K562 (cell line): ENCODE measurements around the gene MAZ. TPM values are rescaled to one million over a fixed set of nuclear protein-coding genes. Genes with fewer than 3 reads are reported as not detected.

Experiments used
- ATAC-seq: fragments of 200-7000 bp; cut with Tn5 transposase; 3 replicates; pipeline ENCODE4 v1.9.1; 2020; ENCODE audit warnings: moderate library complexity
- BruUV-seq: library from RNA; stranded (reverse); fragments of 400-500 nt; replicated peaks from 2 replicates; lab custom pipeline; 2021; lab: Mats Ljungman, UMichigan
- CTCF ChIA-PET: fragments of 300-600 bp; formaldehyde crosslinking; extraction: SDS; loops from one replicate; lab custom pipeline; 2021; ENCODE audit warnings: low intra/inter-chr PET ratio; lab: Yijun Ruan, JAX
- POLR2A ChIA-PET: fragments of 300-600, 350-650 bp; sonication (Branson Sonifier 250); formaldehyde crosslinking; extraction: SDS; loops from one replicate; lab custom pipeline; 2021; ENCODE audit warnings: antibody characterized with exemption, inconsistent platforms; lab: Yijun Ruan, JAX
- DNase-seq, 4 experiments: peaks; one replicate each; pipeline versions ENCODE4 v3.0.0 to v3.0.0-alpha.2; 2011 to 2018; ENCODE audit warnings: low spot score in 3 of 4, mixed read lengths in 3 of 4; ENCODE audit errors: extremely low read depth in 1 of 4
- FAIRE-seq: peaks from 2 replicates; lab custom pipeline; 2011; peaks lifted over from hg19 to GRCh38; lab: Jason Lieb, UNC
- H2AFZ ChIP-seq: 2 replicates; pipeline ENCODE4 v1.6.0; 2011; ENCODE audit warnings: low read depth, low read length, control low read depth, inconsistent platforms
- H3K27ac ChIP-seq: fragments of 200-600 bp; 3 replicates; pipeline ENCODE4 v1.8.0; 2011; ENCODE audit warnings: low read depth, mild to moderate bottlenecking, control low read depth, inconsistent platforms, low read length, moderate library complexity, mixed read lengths; ENCODE audit errors: extremely low read depth
- H3K27me3 ChIP-seq, 2 experiments: fragments of 300-600 bp in 1 of 2; 2 replicates in 1 of 2; 3 replicates in 1 of 2; pipeline versions ENCODE4 v1.6.0 to v1.8.0; 2011; ENCODE audit warnings: inconsistent platforms in 2 of 2, low read length in 2 of 2, mild to moderate bottlenecking in 1 of 2, mixed read lengths in 1 of 2, moderate library complexity in 1 of 2; ENCODE audit not compliant: control insufficient read depth in 2 of 2, insufficient read depth in 2 of 2
- H3K36me3 ChIP-seq: fragments of 300-600 bp; 3 replicates; pipeline ENCODE4 v1.8.0; 2011; ENCODE audit warnings: mild to moderate bottlenecking, low read length, inconsistent platforms; ENCODE audit not compliant: control insufficient read depth, insufficient read depth
- H3K4me1 ChIP-seq, 2 experiments: fragments of 200-600 bp in 1 of 2; replicated peaks in 1 of 2; 2 replicates in 1 of 2; 3 replicates in 1 of 2; pipeline versions ENCODE4 v1.5.1 to v1.8.0; 2011; ENCODE audit warnings: inconsistent platforms in 2 of 2, low read length in 2 of 2, mild to moderate bottlenecking in 1 of 2, mixed read lengths in 1 of 2, moderate library complexity in 1 of 2; ENCODE audit not compliant: control insufficient read depth in 2 of 2, insufficient read depth in 2 of 2
- H3K4me2 ChIP-seq: 2 replicates; pipeline ENCODE4 v1.6.1; 2011; ENCODE audit warnings: low read length, control low read depth, inconsistent platforms, mixed read lengths; ENCODE audit not compliant: insufficient read depth
- H3K4me3 ChIP-seq: fragments of 200-600 bp; sonication (generic), shearing (Covaris generic); 2 replicates; pipeline ENCODE4 v1.5.1; 2016; ENCODE audit warnings: control low read depth, inconsistent platforms
- H3K79me2 ChIP-seq: fragments of 200-600 bp; 3 replicates; pipeline ENCODE4 v1.8.0; 2011; ENCODE audit warnings: low read length, inconsistent platforms; ENCODE audit not compliant: control insufficient read depth, insufficient read depth
- H3K9ac ChIP-seq, 2 experiments: 2 replicates each; pipeline versions ENCODE4 v1.6.0 to v1.6.1; 2011; ENCODE audit warnings: low read depth in 2 of 2, low read length in 2 of 2, control low read depth in 1 of 2, inconsistent platforms in 1 of 2, mild to moderate bottlenecking in 1 of 2, mixed read lengths in 1 of 2; ENCODE audit not compliant: insufficient read depth in 1 of 2
- H3K9me1 ChIP-seq: one replicate; pipeline ENCODE4 v1.6.0; 2011; ENCODE audit warnings: inconsistent platforms, mild to moderate bottlenecking, low read length, moderate library complexity; ENCODE audit not compliant: control insufficient read depth, insufficient read depth
- H3K9me3 ChIP-seq: replicated peaks from 2 replicates; pipeline ENCODE4 v1.5.1; 2011; ENCODE audit warnings: low read depth, low read length, inconsistent platforms; ENCODE audit not compliant: control insufficient read depth, insufficient read depth
- H4K20me1 ChIP-seq: replicated peaks from 2 replicates; pipeline ENCODE4 v1.6.1; 2011; ENCODE audit warnings: low read length, inconsistent platforms, mixed read lengths; ENCODE audit not compliant: control insufficient read depth, insufficient read depth
- ARID1B ChIP-seq: fragments of 450-650 bp; IDR thresholded peaks from 2 replicates; pipeline ENCODE4 v1.6.1; 2016; ENCODE audit warnings: antibody characterized with exemption, mild to moderate bottlenecking, inconsistent platforms
- CBFA2T3 ChIP-seq: fragments of 450-650 bp; IDR thresholded peaks from 2 replicates; pipeline ENCODE4 v1.6.1; 2017
- FOSL1 ChIP-seq: fragments of 200-800 bp; sonication (Bioruptor generic); conservative IDR thresholded peaks from 2 replicates; pipeline ENCODE4 v1.6.1; 2016; ENCODE audit warnings: missing genetic modification characterization, missing compliant biosample characterization
- FOXK1 ChIP-seq: sonication (generic); formaldehyde crosslinking; IDR thresholded peaks from 2 replicates; pipeline ENCODE4 v1.8.0; 2022; ENCODE audit warnings: missing genetic modification reagents, mild to moderate bottlenecking, borderline replicate concordance
- JUND ChIP-seq, 2 experiments: IDR thresholded peaks; 2 replicates in 1 of 2; 3 replicates in 1 of 2; pipeline ENCODE4 v1.6.1; 2011; ENCODE audit warnings: borderline replicate concordance in 2 of 2, low read depth in 2 of 2, low read length in 2 of 2, improper control_type of control experiment in 1 of 2, missing biosample characterization in 1 of 2, missing genetic modification characterization in 1 of 2, missing genetic modification reagents in 1 of 2
- KDM1A ChIP-seq, 2 experiments: fragments of 450-650 bp; IDR thresholded peaks; 2 replicates each; pipeline ENCODE4 v1.6.1; 2016; ENCODE audit warnings: mild to moderate bottlenecking in 2 of 2
- RCOR1 ChIP-seq, 2 experiments: IDR thresholded peaks; 2 replicates each; pipeline ENCODE4 v1.6.1; 2012; ENCODE audit warnings: low read depth in 2 of 2, low read length in 2 of 2, borderline replicate concordance in 1 of 2, improper control_type of control experiment in 1 of 2
- TARDBP ChIP-seq: fragments of 450-650 bp; IDR thresholded peaks from 2 replicates; pipeline ENCODE4 v1.6.1; 2016
- ZNF384 ChIP-seq: IDR thresholded peaks from 2 replicates; pipeline ENCODE4 v1.6.1; 2012; ENCODE audit warnings: low read depth, low read length, improper control_type of control experiment
- WGBS: fragments of 100-300 bp; shearing (Covaris generic); methylation state at CpG from one replicate; pipeline ENCODE4 v1.1.6; 2016; ENCODE audit warnings: low coverage, mixed read lengths; ENCODE audit not compliant: insufficient coverage; ENCODE audit errors: missing lambda C conversion rate; 5-methylcytosine and 5-hydroxymethylcytosine counted together
- in situ Hi-C: fragments of 300-500 bp; cut with MboI; formaldehyde crosslinking; loops from 4 replicates; pipeline ENCODE4 v1.15.0; 2018; ENCODE audit warnings: inconsistent platforms, mixed read lengths
- intact Hi-C: fragments of 100-400 bp; cut with micrococcal nuclease; formaldehyde crosslinking; loops from 2 replicates; pipeline ENCODE4 v1.14.2; 2022
- polyA plus RNA-seq, 8 experiments: library from polyadenylated mRNA; depleted of rRNA in 4 of 8; stranded (reverse) in 5 of 8; unstranded in 3 of 8; fragments of >200 nt; fragmentation: Nextera tagmentation in 2 of 8; fragmentation: Illumina TruSeq in 1 of 8; extraction: Ambion mirVana in 2 of 8; extraction: Trizol in 1 of 8; gene quantifications; 2 replicates each; pipeline versions ENCODE4 v1.2.1 to v1.2.3, GENCODE V29; 2011 to 2014; ENCODE audit warnings: inconsistent platforms in 1 of 8, missing spikeins in 1 of 8
- total RNA-seq, 7 experiments: library from RNA; depleted of rRNA in 6 of 7; stranded (reverse); fragments of >200 nt in 6 of 7; fragmentation: Illumina TruSeq in 2 of 7; extraction: Trizol in 2 of 7; gene quantifications; 2 replicates each; pipeline versions ENCODE4 v1.2.1 to v1.2.3, GENCODE V29; 2011 to 2021; ENCODE audit warnings: low replicate concordance in 1 of 7
- TF ChIP-seq, protein P1 (sequence below), 2 experiments: fragments of 450-650 bp in 1 of 2; sonication (generic) in 1 of 2; formaldehyde crosslinking in 1 of 2; IDR thresholded peaks in 1 of 2; conservative IDR thresholded peaks in 1 of 2; 2 replicates each; pipeline versions ENCODE4 v1.6.1 to v1.8.1; 2016 to 2023; ENCODE audit warnings: mild to moderate bottlenecking in 2 of 2, moderate library complexity in 2 of 2, inconsistent platforms in 1 of 2, missing genetic modification reagents in 1 of 2
- TF ChIP-seq, protein P2 (sequence below): sonication (generic); formaldehyde crosslinking; IDR thresholded peaks from 2 replicates; pipeline ENCODE4 v1.8.0; 2023; ENCODE audit warnings: mild to moderate bottlenecking, missing genetic modification reagents

The MAZ gene
- total and polyA plus RNA-seq, 9 of the 15 experiments (the other 6 are each of a cell fraction or from before 2014, with no cell fraction given), result 45.4 to 532 (median 250) TPM

- H3K36me3 ChIP-seq, result peaks cover 5% of the 10 kb centered on the region
- no peak for TF ChIP-seq TARDBP
- 0 out of 4 replicates have a peak, but pooled peaks of 1 of the 2 experiments have one; percentile 3 for TF ChIP-seq RCOR1 (IDR thresholded peaks at IDR 0.05; ENCODE audit: borderline replicate concordance in 1 of 2, low read depth in 2 of 2, low read length in 2 of 2)
- peak; percentile 23 to 29; a peak in 1 of 4 replicates for TF ChIP-seq KDM1A (IDR thresholded peaks at IDR 0.05)
- peak; percentile 59 for TF ChIP-seq ZNF384
- TF ChIP-seq ARID1B, result peak; percentile 51
- TF ChIP-seq FOXK1 (CRISPR knock-in tag), result 0 out of 2 replicates have a peak, but pooled peaks have one; percentile 21
- TF ChIP-seq JUND (IDR thresholded peaks at IDR 0.05; ENCODE audit: borderline replicate concordance, low read depth, low read length), result peak; percentile 59; the same call in 1 of the 2 replicates
- TF ChIP-seq JUND (tag; IDR thresholded peaks at IDR 0.05; ENCODE audit: borderline replicate concordance, low read depth, low read length), result peak; percentile 47; the same call in 1 of the 3 replicates
- TF ChIP-seq FOSL1 (tag), result peak; percentile 65; the same call in 1 of the 2 replicates
- 0 out of 2 replicates have a peak, but pooled peaks have one; percentile 6 for TF ChIP-seq CBFA2T3
- TF ChIP-seq, protein P1, sequence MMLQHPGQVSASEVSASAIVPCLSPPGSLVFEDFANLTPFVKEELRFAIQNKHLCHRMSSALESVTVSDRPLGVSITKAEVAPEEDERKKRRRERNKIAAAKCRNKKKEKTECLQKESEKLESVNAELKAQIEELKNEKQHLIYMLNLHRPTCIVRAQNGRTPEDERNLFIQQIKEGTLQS (IDR thresholded peaks at IDR 0.05), result peak; percentile 40; the same call in 1 of the 2 replicates
- TF ChIP-seq, protein P1 (CRISPR knock-in tag; conservative IDR thresholded peaks at IDR 0.05), result no peak
- TF ChIP-seq, protein P2, sequence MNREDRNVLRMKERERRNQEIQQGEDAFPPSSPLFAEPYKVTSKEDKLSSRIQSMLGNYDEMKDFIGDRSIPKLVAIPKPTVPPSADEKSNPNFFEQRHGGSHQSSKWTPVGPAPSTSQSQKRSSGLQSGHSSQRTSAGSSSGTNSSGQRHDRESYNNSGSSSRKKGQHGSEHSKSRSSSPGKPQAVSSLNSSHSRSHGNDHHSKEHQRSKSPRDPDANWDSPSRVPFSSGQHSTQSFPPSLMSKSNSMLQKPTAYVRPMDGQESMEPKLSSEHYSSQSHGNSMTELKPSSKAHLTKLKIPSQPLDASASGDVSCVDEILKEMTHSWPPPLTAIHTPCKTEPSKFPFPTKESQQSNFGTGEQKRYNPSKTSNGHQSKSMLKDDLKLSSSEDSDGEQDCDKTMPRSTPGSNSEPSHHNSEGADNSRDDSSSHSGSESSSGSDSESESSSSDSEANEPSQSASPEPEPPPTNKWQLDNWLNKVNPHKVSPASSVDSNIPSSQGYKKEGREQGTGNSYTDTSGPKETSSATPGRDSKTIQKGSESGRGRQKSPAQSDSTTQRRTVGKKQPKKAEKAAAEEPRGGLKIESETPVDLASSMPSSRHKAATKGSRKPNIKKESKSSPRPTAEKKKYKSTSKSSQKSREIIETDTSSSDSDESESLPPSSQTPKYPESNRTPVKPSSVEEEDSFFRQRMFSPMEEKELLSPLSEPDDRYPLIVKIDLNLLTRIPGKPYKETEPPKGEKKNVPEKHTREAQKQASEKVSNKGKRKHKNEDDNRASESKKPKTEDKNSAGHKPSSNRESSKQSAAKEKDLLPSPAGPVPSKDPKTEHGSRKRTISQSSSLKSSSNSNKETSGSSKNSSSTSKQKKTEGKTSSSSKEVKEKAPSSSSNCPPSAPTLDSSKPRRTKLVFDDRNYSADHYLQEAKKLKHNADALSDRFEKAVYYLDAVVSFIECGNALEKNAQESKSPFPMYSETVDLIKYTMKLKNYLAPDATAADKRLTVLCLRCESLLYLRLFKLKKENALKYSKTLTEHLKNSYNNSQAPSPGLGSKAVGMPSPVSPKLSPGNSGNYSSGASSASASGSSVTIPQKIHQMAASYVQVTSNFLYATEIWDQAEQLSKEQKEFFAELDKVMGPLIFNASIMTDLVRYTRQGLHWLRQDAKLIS, result no peak
- H4K20me1 ChIP-seq, result no peaks in the 10 kb centered on the region; the same call in 1 of the 2 replicates
- ChIA-PET CTCF (interaction anchor here (0.7 kb wide), 1 partner anchor 275 kb away, joined by 8 read pairs; no protein-coding TSS in a partner anchor), POLR2A (interaction anchor here (0.6 to 1.1 kb wide), 4 partner anchors 10 to 145 kb away, joined by 3 to 6 read pairs (median 4); partner anchors contain the start of gene QPRT)
- intact Hi-C loops (no loop called here), in situ Hi-C loops (no loop called here)
- ATAC-seq (no peak), FAIRE-seq (no peak), DNase-seq (no peak)
- H3K27me3 ChIP-seq, result peaks cover 0 to 1% of the 10 kb centered on the region in 2 experiments; a peak in 1 of 5 replicates
- H3K9me1 ChIP-seq, result peaks cover 3% of the 10 kb centered on the region
- 26% methylated on average over 7 of the region's 7 CpGs for WGBS
- H3K9ac ChIP-seq, result peak overlapping the region in 1 of 2 experiments; percentile 70; a peak in 1 of 4 replicates
- peaks cover 22 to 34% of the 10 kb centered on the region in 2 experiments for H3K4me1 ChIP-seq
- no peak overlapping the region for H3K4me2 ChIP-seq
- no peak overlapping the region for H3K4me3 ChIP-seq
- H3K27ac ChIP-seq, result no peak overlapping the region
- H3K79me2 ChIP-seq, result no peaks in the 10 kb centered on the region
- no peaks in the 10 kb centered on the region for H3K9me3 ChIP-seq
- BruUV-seq, result no TSS peak
- no peak overlapping the region for H2AFZ ChIP-seq
Observed at GRCh38 chr16:29824589-29825144, 18.3 kb downstream of the MAZ start.
